ENCODE results near the gene GM2A. TPM values are rescaled to one million over a fixed set of nuclear protein-coding genes. Genes with fewer than 3 reads are reported as not detected.

GM2A gene
- total and polyA plus RNA-seq, 9 of the 15 experiments (the other 6 are each of a cell fraction or from before 2014, with no cell fraction given), result 5.8 to 36.0 (median 10.0) TPM

GRCh38 chr5:151222054-151222789, 30.8 kb upstream of the GM2A start:
- Histone ChIP-seq H3K9ac (ENCODE audit: insufficient read depth in 1 of 2, low read depth in 2 of 2, low read length in 2 of 2) (peak overlapping the region in 1 of 2 experiments; percentile 57; a peak in 1 of 4 replicates), H3K4me3 (no peak overlapping the region), H2AFZ (ENCODE audit: low read depth, low read length) (no peak overlapping the region), H3K9me1 (ENCODE audit: control insufficient read depth, insufficient read depth, low read length) (no peaks in the 10 kb centered on the region), H3K27me3 (ENCODE audit: control insufficient read depth in 2 of 2, insufficient read depth in 2 of 2, low read length in 2 of 2) (no peaks in the 10 kb centered on the region), H4K20me1 (replicated peaks; ENCODE audit: control insufficient read depth, insufficient read depth, low read length) (no peaks in the 10 kb centered on the region), H3K27ac (ENCODE audit: extremely low read depth, low read depth, low read length) (no peak overlapping the region; the same call in 1 of the 3 replicates), H3K79me2 (ENCODE audit: control insufficient read depth, insufficient read depth, low read length) (no peaks in the 10 kb centered on the region; the same call in 2 of the 3 replicates), H3K4me1 (replicated peaks in 1 of 2; ENCODE audit: control insufficient read depth in 2 of 2, insufficient read depth in 2 of 2, low read length in 2 of 2) (peaks cover 19 to 24% of the 10 kb centered on the region in 2 experiments; a peak in 4 of 5 replicates), H3K36me3 (ENCODE audit: control insufficient read depth, insufficient read depth, low read length) (no peaks in the 10 kb centered on the region), H3K4me2 (ENCODE audit: insufficient read depth, low read length) (peak overlapping the region; percentile 81; the same call in 1 of the 2 replicates), H3K9me3 (replicated peaks; ENCODE audit: control insufficient read depth, insufficient read depth, low read depth, low read length) (no peaks in the 10 kb centered on the region)
- ATAC-seq (no peak), FAIRE-seq (peak; percentile 6), DNase-seq (ENCODE audit: extremely low read depth in 1 of 4, low spot score in 3 of 4) (no peak)
- ChIA-PET CTCF (ENCODE audit: low intra/inter-chr PET ratio) (no interaction called here), POLR2A (interaction anchor here (0.5 to 0.8 kb wide), 4 partner anchors 10 to 99 kb away, joined by 3 to 4 read pairs (median 3); no protein-coding TSS in a partner anchor)
- in situ Hi-C loops (cut with MboI), result no loop called here
- no TSS peak for BruUV-seq (replicated peaks)
- TF ChIP-seq NCOA4 (IDR thresholded peaks at IDR 0.05; ENCODE audit: partially characterized antibody) (no peak), FOXA3 (CRISPR knock-in tag; conservative IDR thresholded peaks at IDR 0.05 in 1 of 2, IDR thresholded peaks at IDR 0.05 in 1 of 2) (peak in 1 of 2 experiments; percentile 33; a peak in 1 of 4 replicates), ESRRA (IDR thresholded peaks at IDR 0.05; ENCODE audit: borderline replicate concordance, low read depth) (0 out of 2 replicates have a peak, but pooled peaks have one; percentile 16), RBM25 (IDR thresholded peaks at IDR 0.05; ENCODE audit: low read depth, low read length, severe bottlenecking) (peak; percentile 23), KDM1A (IDR thresholded peaks at IDR 0.05) (0 out of 4 replicates have a peak, but pooled peaks of 1 of the 2 experiments have one; percentile 39), ZNF699 (CRISPR knock-in tag; IDR thresholded peaks at IDR 0.05; ENCODE audit: insufficient replicate concordance) (no peak), ZNF764 (CRISPR knock-in tag; IDR thresholded peaks at IDR 0.05; ENCODE audit: low read depth) (no peak), KDM5B (IDR thresholded peaks at IDR 0.05; ENCODE audit: insufficient replicate concordance, low read depth, low read length) (peak; percentile 26), C11orf30 (IDR thresholded peaks at IDR 0.05; ENCODE audit: low read depth) (no peak), ZNF696 (CRISPR knock-in tag; conservative IDR thresholded peaks at IDR 0.05) (no peak), RBBP5 (IDR thresholded peaks at IDR 0.05; ENCODE audit: borderline replicate concordance, insufficient read depth, low read length, poor library complexity, severe bottlenecking) (no peak)
- intact Hi-C loops (cut with micrococcal nuclease), result no loop called here
- 78% methylated on average over 6 of the region's 6 CpGs for WGBS (ENCODE audit: insufficient coverage, low coverage, missing lambda C conversion rate)
